OCI-LY3 (cell line): ENCODE data around the gene RAB3GAP1.

Source experiments
- H2AFZ ChIP-seq: fragments of 200-600, 300-600 bp; shearing (Covaris generic); 2 replicates; pipeline ENCODE4 v1.6.0; 2014; ENCODE audit warnings: antibody characterized with exemption, low read depth, low read length
- H3K27ac ChIP-seq: fragments of 200-600, 300-600 bp; sonication (generic); 2 replicates; pipeline ENCODE4 v1.5.1; 2014; ENCODE audit warnings: mild to moderate bottlenecking, low read length, moderate library complexity, mixed read lengths
- H3K27me3 ChIP-seq: fragments of 200-600, 300-600 bp; sonication (generic); 2 replicates; pipeline ENCODE4 v1.6.1; 2014; ENCODE audit warnings: low read depth, low read length, mixed read lengths
- H3K36me3 ChIP-seq: fragments of 200-600, 300-600 bp; sonication (generic); replicated peaks from 2 replicates; pipeline ENCODE3; 2014; ENCODE audit warnings: low read depth, low read length, mixed read lengths
- H3K4me1 ChIP-seq: fragments of 300-600, 200-600 bp; sonication (generic); 2 replicates; pipeline ENCODE4 v1.6.1; 2014; ENCODE audit warnings: low read length, mixed read lengths
- H3K4me2 ChIP-seq: fragments of 200-600, 300-600 bp; sonication (generic); 2 replicates; pipeline ENCODE4 v1.6.1; 2014; ENCODE audit warnings: low read length, mixed read lengths
- H3K4me3 ChIP-seq: fragments of 300-600, 200-600 bp; sonication (generic); 2 replicates; pipeline ENCODE4 v1.5.1; 2014; ENCODE audit warnings: antibody characterized with exemption, mild to moderate bottlenecking, low read length, moderate library complexity
- H3K79me2 ChIP-seq: fragments of 300-600, 200-600 bp; shearing (Covaris generic); 2 replicates; pipeline ENCODE4 v1.6.1; 2014; ENCODE audit warnings: mild to moderate bottlenecking, low read length, mixed read lengths
- H3K9ac ChIP-seq: fragments of 300-600, 200-600 bp; shearing (Covaris generic); 2 replicates; pipeline ENCODE4 v1.6.0; 2014; ENCODE audit warnings: mild to moderate bottlenecking, low read length, moderate library complexity
- H3K9me3 ChIP-seq: fragments of 200-600, 300-600 bp; shearing (Covaris generic); 2 replicates; pipeline ENCODE4 v1.6.1; 2014; ENCODE audit warnings: low read length, mixed read lengths; ENCODE audit not compliant: insufficient read depth
- H4K20me1 ChIP-seq: fragments of 200-600, 300-600 bp; sonication (generic); 2 replicates; pipeline ENCODE4 v1.6.1; 2016; ENCODE audit warnings: low read length, mixed read lengths; ENCODE audit not compliant: insufficient read depth
- EZH2phosphoT487 ChIP-seq: fragments of 200-600 bp; shearing (Covaris generic); IDR thresholded peaks from 2 replicates; pipeline ENCODE4 v1.6.1; 2018; ENCODE audit warnings: antibody characterized with exemption, mixed run types, low read depth
- TF ChIP-seq, protein P1 (sequence below): fragments of 200-600, 300-600 bp; sonication (generic); IDR thresholded peaks from 2 replicates; pipeline ENCODE4 v1.5.1; 2014; ENCODE audit warnings: antibody characterized with exemption, low read length, low read depth

RAB3GAP1 gene

DNA sequence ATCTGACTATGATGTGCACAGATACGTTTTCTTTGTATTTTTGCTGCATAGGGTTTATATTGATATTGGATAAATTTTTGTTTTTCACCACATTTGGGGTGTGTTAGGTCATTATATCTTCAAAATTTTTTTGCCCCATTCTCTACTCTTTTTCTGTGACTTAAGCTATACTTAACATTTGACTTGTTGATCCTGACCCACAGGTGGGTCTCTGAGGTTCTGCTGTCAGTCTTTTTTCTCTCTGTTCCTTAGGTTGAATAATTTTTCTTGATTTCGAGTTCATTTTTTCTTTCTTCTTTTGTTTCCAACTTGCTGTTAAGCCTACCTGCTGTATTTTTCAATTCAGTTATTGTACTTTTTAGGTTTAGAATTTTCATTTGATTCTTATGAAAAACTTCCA, 12.1 kb downstream of the RAB3GAP1 start:
- no peak overlapping the region for H2AFZ ChIP-seq
- peaks cover 34% of the 10 kb centered on the region for H3K79me2 ChIP-seq
- peaks cover 70% of the 10 kb centered on the region for H3K36me3 ChIP-seq

DNA sequence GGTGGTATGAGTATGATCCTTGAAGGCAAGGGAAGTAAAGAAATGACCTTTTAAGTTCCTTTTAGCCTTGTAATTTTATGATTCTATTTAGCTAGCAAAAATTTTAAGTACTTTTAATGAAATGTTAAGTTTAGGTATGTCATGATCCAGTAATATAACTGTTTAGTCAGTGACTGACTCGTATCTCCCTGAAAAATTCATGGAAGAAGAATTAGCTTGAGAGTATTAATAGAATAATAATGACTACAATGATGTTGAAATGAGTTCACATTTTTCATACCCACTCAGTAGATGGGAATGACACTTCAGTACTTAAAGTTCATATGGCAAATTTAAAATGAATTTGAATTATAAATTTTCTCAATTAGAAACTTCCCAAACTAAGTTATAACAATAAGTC, 14.6 kb downstream of the RAB3GAP1 start:
- Histone ChIP-seq H3K9ac (no peak overlapping the region), H3K27me3 (no peaks in the 10 kb centered on the region), H3K27ac (no peak overlapping the region), H3K4me2 (no peak overlapping the region), H3K9me3 (peaks cover 23% of the 10 kb centered on the region), H3K4me1 (no peaks in the 10 kb centered on the region), H3K4me3 (no peak overlapping the region), H4K20me1 (no peaks in the 10 kb centered on the region), H3K36me3 (peaks cover 79% of the 10 kb centered on the region), H3K79me2 (peaks cover 36% of the 10 kb centered on the region), H2AFZ (no peak overlapping the region)
- TF ChIP-seq, protein P1, sequence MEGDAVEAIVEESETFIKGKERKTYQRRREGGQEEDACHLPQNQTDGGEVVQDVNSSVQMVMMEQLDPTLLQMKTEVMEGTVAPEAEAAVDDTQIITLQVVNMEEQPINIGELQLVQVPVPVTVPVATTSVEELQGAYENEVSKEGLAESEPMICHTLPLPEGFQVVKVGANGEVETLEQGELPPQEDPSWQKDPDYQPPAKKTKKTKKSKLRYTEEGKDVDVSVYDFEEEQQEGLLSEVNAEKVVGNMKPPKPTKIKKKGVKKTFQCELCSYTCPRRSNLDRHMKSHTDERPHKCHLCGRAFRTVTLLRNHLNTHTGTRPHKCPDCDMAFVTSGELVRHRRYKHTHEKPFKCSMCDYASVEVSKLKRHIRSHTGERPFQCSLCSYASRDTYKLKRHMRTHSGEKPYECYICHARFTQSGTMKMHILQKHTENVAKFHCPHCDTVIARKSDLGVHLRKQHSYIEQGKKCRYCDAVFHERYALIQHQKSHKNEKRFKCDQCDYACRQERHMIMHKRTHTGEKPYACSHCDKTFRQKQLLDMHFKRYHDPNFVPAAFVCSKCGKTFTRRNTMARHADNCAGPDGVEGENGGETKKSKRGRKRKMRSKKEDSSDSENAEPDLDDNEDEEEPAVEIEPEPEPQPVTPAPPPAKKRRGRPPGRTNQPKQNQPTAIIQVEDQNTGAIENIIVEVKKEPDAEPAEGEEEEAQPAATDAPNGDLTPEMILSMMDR = no peak
- no peak for TF ChIP-seq EZH2phosphoT487

More for the DNA sequence above, 12.1 kb downstream of the RAB3GAP1 start:
- Histone ChIP-seq H3K9me3 (peaks cover 4% of the 10 kb centered on the region; the same call in 1 of the 2 replicates), H3K4me3 (no peak overlapping the region), H3K27me3 (no peaks in the 10 kb centered on the region), H3K4me1 (no peaks in the 10 kb centered on the region), H4K20me1 (no peaks in the 10 kb centered on the region), H3K9ac (no peak overlapping the region), H3K27ac (no peak overlapping the region), H3K4me2 (no peak overlapping the region)
- TF ChIP-seq, protein P1 = no peak
- TF ChIP-seq EZH2phosphoT487 = no peak

DNA sequence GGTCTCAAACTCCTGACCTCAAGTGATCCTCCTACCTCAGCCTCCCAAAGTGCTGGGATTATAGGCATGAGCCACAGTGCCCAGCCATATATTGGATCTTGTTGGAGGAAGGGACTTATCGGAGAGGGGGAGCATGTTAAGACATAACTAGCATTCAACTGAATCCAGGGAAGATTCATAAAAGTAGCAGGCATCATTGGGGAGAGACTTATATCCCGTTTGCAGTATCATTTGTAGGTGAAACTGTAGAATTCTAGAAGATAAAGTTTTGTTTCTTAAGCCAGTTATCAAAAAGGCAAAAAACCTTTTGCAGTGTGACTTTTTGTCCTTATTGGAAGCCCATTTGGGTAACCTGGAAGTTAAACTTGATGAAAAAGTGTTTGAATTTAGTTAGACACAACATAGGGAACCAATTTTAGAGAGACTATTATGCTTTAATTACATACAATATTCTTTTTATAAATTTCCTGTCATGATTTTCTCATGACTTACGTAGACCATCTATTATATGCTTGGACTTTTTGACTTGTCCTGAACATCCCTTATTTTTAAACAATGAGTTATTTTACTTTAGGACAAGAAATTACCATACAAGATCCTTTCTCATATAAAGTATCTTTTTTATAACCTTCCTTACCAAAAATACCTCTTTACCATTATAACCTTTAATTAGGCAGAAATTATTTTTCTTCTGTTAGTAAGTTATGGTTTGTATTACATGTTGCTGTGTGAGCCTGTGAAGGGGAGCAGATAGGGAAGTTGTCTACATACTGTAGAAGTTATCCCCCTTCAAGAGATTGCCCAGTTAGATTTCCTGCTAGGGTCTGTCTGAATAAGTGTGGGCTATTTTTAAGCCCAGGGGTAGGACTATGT, 20.3 kb downstream of the RAB3GAP1 start:
- Histone ChIP-seq H3K9me3 (peaks cover 35% of the 10 kb centered on the region), H3K9ac (no peak overlapping the region), H4K20me1 (no peaks in the 10 kb centered on the region), H3K4me2 (no peak overlapping the region), H3K27me3 (no peaks in the 10 kb centered on the region), H3K27ac (no peak overlapping the region), H3K36me3 (peaks cover 83% of the 10 kb centered on the region), H3K4me1 (no peaks in the 10 kb centered on the region), H3K79me2 (peaks cover 10% of the 10 kb centered on the region), H2AFZ (no peak overlapping the region), H3K4me3 (no peak overlapping the region)
- no peak for TF ChIP-seq EZH2phosphoT487
- TF ChIP-seq, protein P1 = no peak

DNA sequence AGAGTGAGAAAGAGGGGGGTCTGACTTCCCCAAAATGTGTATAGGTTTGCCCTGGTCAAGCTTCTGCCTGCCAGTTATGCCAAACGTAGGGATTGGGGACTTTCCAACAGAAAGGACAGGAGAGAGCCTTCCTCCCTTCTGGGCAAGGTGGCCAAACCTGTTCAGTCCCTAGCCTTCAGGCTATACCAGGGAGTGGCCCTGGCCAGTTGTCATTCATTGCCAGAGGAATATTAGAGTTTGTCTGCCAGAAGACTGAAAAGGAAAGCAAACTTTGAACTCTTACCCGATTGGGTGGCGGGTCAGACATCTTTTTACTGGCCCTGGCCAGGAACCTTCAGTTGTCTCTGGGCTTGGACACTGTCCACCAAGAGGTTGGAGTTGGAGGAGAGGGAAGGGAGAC, 22.1 kb downstream of the RAB3GAP1 start:
- no peaks in the 10 kb centered on the region for H3K27me3 ChIP-seq
- H2AFZ ChIP-seq = no peak overlapping the region
- H3K4me1 ChIP-seq = no peaks in the 10 kb centered on the region
- H3K27ac ChIP-seq = no peak overlapping the region
- no peak for TF ChIP-seq EZH2phosphoT487
- TF ChIP-seq, protein P1 = no peak
- no peak overlapping the region for H3K9ac ChIP-seq
- H3K4me2 ChIP-seq = no peak overlapping the region
- peaks cover 10% of the 10 kb centered on the region for H3K79me2 ChIP-seq
- no peak overlapping the region for H3K4me3 ChIP-seq
- H3K36me3 ChIP-seq = peaks cover 73% of the 10 kb centered on the region
- peaks cover 33% of the 10 kb centered on the region for H3K9me3 ChIP-seq
- H4K20me1 ChIP-seq = no peaks in the 10 kb centered on the region
